Endothelial cell of umbilical vein (primary cell): Measurements from ENCODE around the gene MSH3.

Experiments
- POLR2A ChIP-seq: IDR thresholded peaks from 2 replicates; pipeline ENCODE4 v1.6.1; 2012; ENCODE audit warnings: low read depth, mild to moderate bottlenecking, control low read depth, low read length
- TF ChIP-seq, protein P1 (sequence below), 2 donors: IDR thresholded peaks; 1 replicate in 1 of 2; 2 replicates in 1 of 2; pipeline ENCODE4 v1.5.1; 2011; ENCODE audit warnings: low read length in 2 of 2, mild to moderate bottlenecking in 2 of 2, moderate library complexity in 2 of 2, control low read depth in 1 of 2, inconsistent platforms in 1 of 2, low read depth in 1 of 2; ENCODE audit not compliant: insufficient read depth in 1 of 2; ENCODE audit errors: extremely low read depth in 1 of 2

DNA sequence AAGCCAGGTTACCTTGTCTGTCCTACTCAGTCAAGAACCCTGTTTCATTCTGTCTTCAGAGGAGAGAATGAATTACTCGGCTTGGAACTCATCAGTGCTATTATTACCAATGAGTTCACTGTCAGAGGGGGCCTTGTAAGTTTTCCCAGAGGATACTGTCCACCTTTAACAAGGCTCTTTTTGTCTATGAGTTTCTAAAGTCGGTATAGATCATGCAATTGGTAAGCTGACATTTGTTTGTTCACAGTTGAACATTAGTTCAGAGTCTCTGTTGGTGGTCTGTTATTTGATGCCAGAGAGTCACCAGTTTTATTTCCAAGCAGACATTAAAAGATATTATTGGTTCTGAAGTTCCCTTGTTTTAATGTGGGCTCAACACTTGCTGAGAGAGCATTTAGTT lies 58.5 kb downstream of the MSH3 start:
- TF ChIP-seq, protein P1, sequence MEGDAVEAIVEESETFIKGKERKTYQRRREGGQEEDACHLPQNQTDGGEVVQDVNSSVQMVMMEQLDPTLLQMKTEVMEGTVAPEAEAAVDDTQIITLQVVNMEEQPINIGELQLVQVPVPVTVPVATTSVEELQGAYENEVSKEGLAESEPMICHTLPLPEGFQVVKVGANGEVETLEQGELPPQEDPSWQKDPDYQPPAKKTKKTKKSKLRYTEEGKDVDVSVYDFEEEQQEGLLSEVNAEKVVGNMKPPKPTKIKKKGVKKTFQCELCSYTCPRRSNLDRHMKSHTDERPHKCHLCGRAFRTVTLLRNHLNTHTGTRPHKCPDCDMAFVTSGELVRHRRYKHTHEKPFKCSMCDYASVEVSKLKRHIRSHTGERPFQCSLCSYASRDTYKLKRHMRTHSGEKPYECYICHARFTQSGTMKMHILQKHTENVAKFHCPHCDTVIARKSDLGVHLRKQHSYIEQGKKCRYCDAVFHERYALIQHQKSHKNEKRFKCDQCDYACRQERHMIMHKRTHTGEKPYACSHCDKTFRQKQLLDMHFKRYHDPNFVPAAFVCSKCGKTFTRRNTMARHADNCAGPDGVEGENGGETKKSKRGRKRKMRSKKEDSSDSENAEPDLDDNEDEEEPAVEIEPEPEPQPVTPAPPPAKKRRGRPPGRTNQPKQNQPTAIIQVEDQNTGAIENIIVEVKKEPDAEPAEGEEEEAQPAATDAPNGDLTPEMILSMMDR (IDR thresholded peaks at IDR 0.05; ENCODE audit: extremely low read depth in 1 of 2, insufficient read depth in 1 of 2, low read depth in 1 of 2, low read length in 2 of 2), result no peak
- TF ChIP-seq POLR2A, result no peak
